ENCODE measurements around the gene GADD45GIP1.
"Not testable (repeated sequence)": the region's sequence is repeated elsewhere in the genome, so short reads cannot be mapped to it uniquely, and the experiment has no call there.

Gene GADD45GIP1

DNA sequence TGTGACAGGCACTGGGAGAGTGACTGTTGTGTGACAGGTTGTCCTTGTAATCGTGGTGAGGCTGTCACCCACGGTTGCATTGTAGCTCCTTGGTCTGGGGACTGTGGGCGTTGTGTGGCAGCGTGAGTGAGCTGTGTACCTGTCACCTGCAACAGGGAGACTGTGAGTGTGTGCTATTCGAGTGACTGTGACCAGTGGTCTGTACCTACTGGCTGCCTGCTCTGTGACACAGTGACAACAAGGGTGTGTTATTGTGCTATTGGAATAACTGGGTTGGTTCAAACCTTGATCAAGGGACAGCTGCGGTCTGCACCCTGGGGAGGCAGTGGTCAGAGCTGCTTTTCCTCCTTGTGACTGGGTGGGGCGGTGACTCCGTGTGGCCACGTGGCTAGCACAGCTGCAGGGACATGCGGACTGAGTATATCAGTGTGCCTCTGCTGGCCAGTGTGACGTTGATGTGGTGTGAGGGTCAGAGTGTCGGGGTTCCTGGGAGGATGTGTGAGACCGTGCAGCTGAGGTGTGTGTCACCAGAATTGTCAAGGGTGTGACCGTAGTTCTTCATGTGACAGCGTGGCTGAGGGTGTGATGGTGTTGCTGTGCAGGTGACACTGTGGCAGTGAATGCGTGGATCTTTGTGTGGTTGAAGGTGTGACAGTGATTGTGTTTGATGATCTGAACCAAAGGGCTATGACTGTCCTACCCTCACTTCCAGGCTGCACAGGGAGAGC lies 28.2 kb upstream of the GADD45GIP1 start:
- H3K4me1 ChIP-seq (ENCODE audit: insufficient read depth, low read length), result no peaks in the 10 kb centered on the region; the same call in 1 of the 2 replicates
- H3K9me3 ChIP-seq (ENCODE audit: insufficient read depth, low read depth, low read length), result no peaks in the 10 kb centered on the region
- H3K36me3 ChIP-seq (ENCODE audit: insufficient read depth, low read depth, low read length), result no peaks in the 10 kb centered on the region
- peaks cover 86% of the 10 kb centered on the region for H3K27me3 ChIP-seq (ENCODE audit: insufficient read depth, low read length)
- H3K27ac ChIP-seq (ENCODE audit: low read length), result no peak overlapping the region
- H3K4me3 ChIP-seq (ENCODE audit: low read length), result no peak overlapping the region
- H3K9ac ChIP-seq (ENCODE audit: low read depth, low read length), result no peak overlapping the region

DNA sequence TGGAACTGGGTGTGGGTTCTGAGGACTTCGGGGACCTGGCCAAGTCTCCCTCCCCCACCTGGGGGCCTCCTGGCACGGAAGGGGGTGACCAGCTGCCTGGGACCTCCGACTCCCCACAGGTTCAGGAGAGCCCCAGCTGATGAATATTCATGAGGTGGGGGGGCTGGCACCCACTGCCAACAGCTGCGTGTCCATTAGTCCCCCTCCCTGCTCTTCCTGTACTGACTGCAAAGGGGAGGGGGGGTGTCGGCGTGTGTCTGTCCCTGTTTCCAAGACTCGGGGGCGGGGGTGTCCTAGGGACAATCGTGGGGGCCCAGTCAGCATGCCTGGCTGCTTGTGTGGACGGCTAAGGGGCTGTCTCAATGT lies 27.6 kb upstream of the GADD45GIP1 start:
- no peak overlapping the region for H3K27ac ChIP-seq (ENCODE audit: low read length)
- no peak overlapping the region for H3K9ac ChIP-seq (ENCODE audit: low read depth, low read length)
- H3K4me3 ChIP-seq (ENCODE audit: low read length), result no peak overlapping the region
- no peaks in the 10 kb centered on the region for H3K9me3 ChIP-seq (ENCODE audit: insufficient read depth, low read depth, low read length)
- H3K27me3 ChIP-seq (ENCODE audit: insufficient read depth, low read length), result peaks cover 81% of the 10 kb centered on the region
- H3K36me3 ChIP-seq (ENCODE audit: insufficient read depth, low read depth, low read length), result no peaks in the 10 kb centered on the region
- H3K4me1 ChIP-seq (ENCODE audit: insufficient read depth, low read length), result no peaks in the 10 kb centered on the region; the same call in 1 of the 2 replicates

DNA sequence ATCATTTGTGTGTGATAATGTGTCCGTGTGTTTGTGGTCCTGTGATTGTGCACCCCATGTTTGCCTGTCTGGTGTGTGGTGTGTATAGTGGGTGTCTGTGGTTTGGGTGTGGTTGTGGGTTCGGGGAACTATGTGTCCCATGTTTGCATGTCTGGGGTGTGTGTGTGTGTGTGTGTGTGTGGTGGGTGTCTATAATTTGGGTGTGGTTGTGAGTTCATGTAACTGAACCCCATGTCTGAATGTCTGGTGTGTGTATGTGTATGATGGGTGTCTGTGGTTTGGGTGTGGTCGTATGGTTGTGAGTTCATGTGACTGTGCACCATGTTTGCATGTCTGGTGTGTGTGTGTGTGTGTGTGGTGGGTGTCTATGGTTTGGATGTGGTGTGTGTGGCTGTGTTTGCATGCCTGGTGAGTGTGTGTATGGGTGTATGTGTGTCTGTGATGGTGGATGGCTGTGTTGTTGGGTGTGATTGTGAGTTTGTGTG lies 27.2 kb upstream of the GADD45GIP1 start:
- Histone ChIP-seq H3K27me3 (ENCODE audit: insufficient read depth, low read length) (peaks cover 76% of the 10 kb centered on the region), H3K9me3 (ENCODE audit: insufficient read depth, low read depth, low read length) (no peaks in the 10 kb centered on the region), H3K4me3 (ENCODE audit: low read length) (no peak overlapping the region), H3K36me3 (ENCODE audit: insufficient read depth, low read depth, low read length) (no peaks in the 10 kb centered on the region), H3K27ac (ENCODE audit: low read length) (no peak overlapping the region), H3K4me1 (ENCODE audit: insufficient read depth, low read length) (no peaks in the 10 kb centered on the region; the same call in 1 of the 2 replicates), H3K9ac (ENCODE audit: low read depth, low read length) (no peak overlapping the region)

DNA sequence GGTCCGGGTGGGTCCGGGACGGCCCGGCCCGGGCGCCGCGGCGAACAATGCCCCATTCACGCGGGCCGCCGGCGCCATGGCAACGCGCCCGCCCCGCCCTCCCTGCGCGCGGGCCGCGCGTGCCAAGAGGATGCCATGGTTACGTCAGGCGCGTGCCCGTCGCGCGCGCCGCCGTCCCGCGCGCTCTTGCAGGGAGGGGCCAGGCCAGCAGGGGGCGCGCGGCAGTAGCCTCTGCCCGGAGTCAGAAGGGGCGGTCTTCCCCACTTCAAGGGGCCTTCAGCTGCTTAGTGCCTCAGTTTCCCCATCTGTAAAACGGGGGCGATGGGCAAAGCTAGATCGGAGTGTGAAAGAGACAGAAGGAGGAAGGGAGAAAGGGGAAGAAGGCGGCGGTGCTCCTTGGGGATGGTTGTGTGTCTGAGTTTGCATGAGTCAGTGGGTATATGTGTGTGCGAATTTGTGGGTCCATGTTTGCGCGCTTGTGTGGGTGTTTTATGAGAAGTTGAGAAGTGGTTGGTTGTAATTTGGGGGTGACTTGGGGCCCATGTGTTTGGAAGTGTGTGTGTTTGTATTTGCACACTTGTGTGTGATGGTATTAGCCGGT lies 26.6 kb upstream of the GADD45GIP1 start:
- no peaks in the 10 kb centered on the region for H3K36me3 ChIP-seq (ENCODE audit: insufficient read depth, low read depth, low read length)
- peaks cover 73% of the 10 kb centered on the region for H3K27me3 ChIP-seq (ENCODE audit: insufficient read depth, low read length)
- no peaks in the 10 kb centered on the region; the same call in 1 of the 2 replicates for H3K4me1 ChIP-seq (ENCODE audit: insufficient read depth, low read length)
- H3K4me3 ChIP-seq (ENCODE audit: low read length), result peak overlapping the region; percentile 58; the same call in 1 of the 2 replicates
- no peak overlapping the region for H3K27ac ChIP-seq (ENCODE audit: low read length)
- no peaks in the 10 kb centered on the region for H3K9me3 ChIP-seq (ENCODE audit: insufficient read depth, low read depth, low read length)
- no peak overlapping the region for H3K9ac ChIP-seq (ENCODE audit: low read depth, low read length)

DNA sequence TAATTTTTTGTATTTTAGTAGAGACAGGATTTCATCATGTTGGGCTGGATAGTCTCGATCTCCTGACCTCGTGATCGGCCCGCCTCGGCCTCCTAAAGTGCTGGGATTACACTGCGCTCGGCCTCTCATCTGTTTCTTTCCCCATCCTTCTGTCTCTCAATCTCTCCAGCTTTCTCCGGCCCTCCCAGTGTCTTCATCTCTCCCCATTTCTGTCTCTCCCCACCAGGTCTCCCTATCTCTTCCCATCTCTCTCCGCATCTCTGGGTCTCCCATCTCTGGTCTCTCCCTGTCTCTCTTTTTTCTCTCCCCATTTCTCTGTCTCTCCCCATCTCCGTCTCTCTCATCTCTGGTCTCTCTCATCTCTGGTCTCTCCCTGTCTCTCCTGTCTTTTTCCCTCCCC lies 26.1 kb upstream of the GADD45GIP1 start:
- Histone ChIP-seq H3K27me3 (ENCODE audit: insufficient read depth, low read length) (peaks cover 67% of the 10 kb centered on the region), H3K4me3 (ENCODE audit: low read length) (peak overlapping the region; percentile 58), H3K9ac (ENCODE audit: low read depth, low read length) (no peak overlapping the region), H3K9me3 (ENCODE audit: insufficient read depth, low read depth, low read length) (no peaks in the 10 kb centered on the region), H3K4me1 (ENCODE audit: insufficient read depth, low read length) (no peaks in the 10 kb centered on the region; the same call in 1 of the 2 replicates), H3K36me3 (ENCODE audit: insufficient read depth, low read depth, low read length) (no peaks in the 10 kb centered on the region), H3K27ac (ENCODE audit: low read length) (no peak overlapping the region)

DNA sequence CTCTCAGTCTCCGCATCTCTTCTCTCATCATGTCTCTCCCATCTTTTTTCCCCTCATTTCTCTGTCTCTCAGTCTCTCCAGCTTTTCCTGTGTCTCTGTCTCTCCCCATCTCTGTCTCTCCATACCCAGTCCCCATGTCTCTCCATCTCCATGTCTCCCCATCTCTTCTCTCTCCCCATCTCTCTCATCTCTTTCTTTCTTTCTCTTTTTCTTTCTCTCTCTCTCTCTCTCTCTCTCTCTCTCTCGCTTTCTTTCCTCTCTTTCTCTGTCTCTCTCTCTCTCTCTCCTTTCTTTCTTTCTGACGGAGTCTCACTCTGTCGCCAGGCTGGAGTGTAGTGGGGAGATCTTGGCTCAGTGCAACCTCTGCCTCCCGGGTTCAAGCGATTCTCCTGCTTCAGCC lies 25.6 kb upstream of the GADD45GIP1 start:
- no peak overlapping the region for H3K27ac ChIP-seq (ENCODE audit: low read length)

DNA sequence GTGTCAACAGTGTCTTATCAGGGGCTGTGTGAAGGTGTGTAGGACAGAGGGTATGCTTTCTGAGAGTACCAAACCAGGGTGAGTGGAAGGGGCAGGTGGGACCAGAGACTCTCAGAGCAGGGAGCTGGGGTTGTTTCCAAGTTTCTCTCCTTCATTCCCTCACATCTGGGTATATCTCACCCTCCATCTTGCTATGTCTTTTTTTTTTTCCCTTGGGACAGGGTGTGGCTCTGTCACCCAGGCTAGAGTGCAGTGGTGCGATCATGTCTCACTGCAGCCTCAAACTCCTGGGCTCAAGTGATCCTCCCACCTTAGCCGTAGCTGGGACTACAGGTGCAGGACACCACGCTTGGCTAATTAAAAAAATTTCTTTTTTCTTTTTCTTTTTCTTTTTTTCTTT lies 23.0 kb upstream of the GADD45GIP1 start:
- Histone ChIP-seq H3K9me3 (ENCODE audit: insufficient read depth, low read depth, low read length) (no peaks in the 10 kb centered on the region), H3K9ac (ENCODE audit: low read depth, low read length) (no peak overlapping the region), H3K4me3 (ENCODE audit: low read length) (no peak overlapping the region), H3K4me1 (ENCODE audit: insufficient read depth, low read length) (no peaks in the 10 kb centered on the region), H3K27me3 (ENCODE audit: insufficient read depth, low read length) (peaks cover 36% of the 10 kb centered on the region), H3K27ac (ENCODE audit: low read length) (no peak overlapping the region), H3K36me3 (ENCODE audit: insufficient read depth, low read depth, low read length) (no peaks in the 10 kb centered on the region)

More for the DNA sequence above, 25.6 kb upstream of the GADD45GIP1 start:
- Histone ChIP-seq H3K27me3 (ENCODE audit: insufficient read depth, low read length) (peaks cover 63% of the 10 kb centered on the region), H3K9ac (ENCODE audit: low read depth, low read length) (no peak overlapping the region), H3K36me3 (ENCODE audit: insufficient read depth, low read depth, low read length) (no peaks in the 10 kb centered on the region), H3K4me1 (ENCODE audit: insufficient read depth, low read length) (no peaks in the 10 kb centered on the region; the same call in 1 of the 2 replicates), H3K4me3 (ENCODE audit: low read length) (no peak overlapping the region), H3K9me3 (ENCODE audit: insufficient read depth, low read depth, low read length) (no peaks in the 10 kb centered on the region)

DNA sequence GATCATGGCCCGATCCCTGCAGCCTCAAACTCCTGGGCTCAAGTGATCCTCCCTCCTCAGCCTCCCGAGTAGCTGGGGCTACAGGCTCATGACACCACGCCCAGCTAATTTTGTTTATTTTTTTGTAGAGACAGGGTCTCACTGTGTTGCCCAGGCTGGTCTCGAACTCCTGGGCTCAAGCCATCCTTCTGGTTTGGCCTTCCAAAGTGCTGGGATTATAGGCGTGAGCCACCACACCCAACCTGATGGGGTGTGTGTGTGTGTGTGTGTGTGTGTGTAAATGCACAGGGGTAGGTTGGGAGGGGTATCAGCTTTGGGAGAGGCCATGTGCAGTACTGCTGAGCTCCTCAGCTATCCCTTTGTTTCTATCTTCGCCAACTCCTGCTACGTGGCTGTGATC lies 19.1 kb upstream of the GADD45GIP1 start:
- H3K4me3 ChIP-seq (ENCODE audit: low read length); H3K36me3 ChIP-seq (ENCODE audit: insufficient read depth, low read depth, low read length); H3K27me3 ChIP-seq (ENCODE audit: insufficient read depth, low read length); H3K27ac ChIP-seq (ENCODE audit: low read length); H3K9ac ChIP-seq (ENCODE audit: low read depth, low read length); H3K9me3 ChIP-seq (ENCODE audit: insufficient read depth, low read depth, low read length); H3K4me1 ChIP-seq (ENCODE audit: insufficient read depth, low read length): not testable (repeated sequence)

DNA sequence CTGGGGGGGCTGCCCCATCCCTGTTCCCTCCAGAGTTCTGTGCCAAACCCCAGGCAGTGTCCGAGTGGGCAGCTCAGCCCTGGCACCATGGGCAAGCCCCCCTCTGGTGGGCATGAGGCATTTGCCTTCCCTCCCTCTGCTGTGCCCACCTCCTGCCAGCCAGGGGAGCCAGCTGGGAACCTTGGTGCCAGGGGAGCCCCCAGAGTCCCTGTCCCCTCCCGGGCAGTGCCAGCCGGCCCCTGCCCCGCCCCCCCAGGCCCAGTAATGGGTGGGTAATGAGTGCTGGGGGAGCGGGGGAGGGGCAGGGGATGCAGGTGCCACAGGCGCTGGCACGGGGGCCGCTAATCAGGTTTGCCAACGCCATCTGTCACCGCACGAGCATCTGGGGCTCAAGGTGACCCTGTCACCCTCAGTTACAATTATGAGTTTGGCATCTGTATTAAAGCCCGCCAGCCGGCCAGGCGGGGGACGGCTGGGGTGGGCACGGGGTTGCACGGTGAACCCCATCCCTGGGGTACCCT lies 18.3 kb upstream of the GADD45GIP1 start:
- Histone ChIP-seq H3K9ac (ENCODE audit: low read depth, low read length) (no peak overlapping the region), H3K4me1 (ENCODE audit: insufficient read depth, low read length) (no peaks in the 10 kb centered on the region), H3K27ac (ENCODE audit: low read length) (no peak overlapping the region), H3K27me3 (ENCODE audit: insufficient read depth, low read length) (no peaks in the 10 kb centered on the region; the same call in 1 of the 2 replicates), H3K9me3 (ENCODE audit: insufficient read depth, low read depth, low read length) (no peaks in the 10 kb centered on the region), H3K4me3 (ENCODE audit: low read length) (no peak overlapping the region), H3K36me3 (ENCODE audit: insufficient read depth, low read depth, low read length) (no peaks in the 10 kb centered on the region)

DNA sequence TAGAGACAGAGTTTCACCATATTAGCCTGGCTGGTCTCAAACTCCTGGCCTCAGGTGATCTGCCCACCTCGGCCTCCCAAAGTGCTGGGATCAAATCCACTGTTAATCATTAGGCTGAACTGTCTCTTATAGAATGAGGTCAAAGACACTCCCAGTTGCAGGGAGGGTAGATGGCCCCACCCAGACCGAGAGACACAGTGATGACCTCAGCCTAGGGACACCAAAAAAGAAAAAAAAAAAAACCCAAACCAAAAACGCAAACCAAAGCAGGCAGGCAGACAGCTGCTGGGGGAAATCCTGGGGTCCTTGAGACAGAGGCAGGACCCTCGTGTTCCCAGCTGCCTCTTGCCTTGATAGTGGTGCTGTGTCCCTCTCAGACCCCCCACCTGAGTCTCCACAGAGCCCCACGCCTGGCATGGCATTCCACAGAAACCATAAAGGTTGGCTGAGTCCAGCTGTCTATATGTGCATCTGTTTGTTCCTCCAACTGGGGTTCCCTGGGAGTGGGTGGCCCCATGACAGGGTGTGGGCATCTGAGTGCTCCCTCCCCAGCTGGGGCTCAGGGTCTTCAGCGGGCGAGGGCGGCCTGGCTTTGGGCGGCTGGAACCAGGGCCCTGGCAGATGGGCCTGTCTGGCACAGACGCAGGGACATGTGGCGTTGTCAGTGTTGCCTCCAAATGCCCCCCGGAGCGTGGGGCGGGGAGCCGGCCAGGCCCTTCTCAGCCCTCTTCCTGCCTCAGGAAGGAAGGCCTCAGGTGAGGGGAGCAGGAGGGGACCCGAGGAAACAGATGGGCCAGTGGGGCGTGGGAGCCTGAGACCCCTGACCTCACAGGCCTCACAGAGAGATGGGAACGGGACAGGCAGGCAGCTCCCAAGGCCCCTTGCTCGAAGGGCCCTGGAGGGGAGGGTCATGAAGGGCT lies 17.5 kb upstream of the GADD45GIP1 start:
- Histone ChIP-seq H3K4me1 (ENCODE audit: insufficient read depth, low read length) (no peaks in the 10 kb centered on the region), H3K4me3 (ENCODE audit: low read length) (no peak overlapping the region), H3K9me3 (ENCODE audit: insufficient read depth, low read depth, low read length) (no peaks in the 10 kb centered on the region), H3K27ac (ENCODE audit: low read length) (no peak overlapping the region), H3K9ac (ENCODE audit: low read depth, low read length) (no peak overlapping the region), H3K36me3 (ENCODE audit: insufficient read depth, low read depth, low read length) (no peaks in the 10 kb centered on the region), H3K27me3 (ENCODE audit: insufficient read depth, low read length) (no peaks in the 10 kb centered on the region)

DNA sequence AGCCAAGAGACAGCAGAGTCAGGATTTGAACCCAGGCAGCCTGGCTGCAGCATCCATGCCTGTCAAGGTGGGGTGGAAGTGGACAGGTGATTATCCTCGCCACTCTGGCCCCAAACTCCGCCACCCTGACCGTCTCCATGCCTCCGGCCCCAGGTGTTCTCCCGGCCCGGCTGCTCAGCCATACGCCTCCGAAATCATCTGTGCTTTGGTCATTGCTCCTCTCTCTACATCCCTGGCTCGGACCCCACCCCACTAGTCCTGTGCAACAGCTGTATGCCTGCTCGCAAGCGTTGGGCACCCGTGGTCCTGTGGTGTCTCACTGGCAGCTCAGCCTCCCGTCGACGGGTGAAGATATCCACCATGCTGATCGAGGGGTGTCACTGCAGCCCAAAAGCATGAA lies 16.2 kb upstream of the GADD45GIP1 start:
- H3K4me1 ChIP-seq (ENCODE audit: insufficient read depth, low read length), result peaks cover 3% of the 10 kb centered on the region; the same call in 1 of the 2 replicates
- H3K9ac ChIP-seq (ENCODE audit: low read depth, low read length), result no peak overlapping the region
- no peaks in the 10 kb centered on the region for H3K27me3 ChIP-seq (ENCODE audit: insufficient read depth, low read length)
- no peak overlapping the region for H3K4me3 ChIP-seq (ENCODE audit: low read length)
- no peak overlapping the region for H3K27ac ChIP-seq (ENCODE audit: low read length)
- no peaks in the 10 kb centered on the region for H3K36me3 ChIP-seq (ENCODE audit: insufficient read depth, low read depth, low read length)
- no peaks in the 10 kb centered on the region for H3K9me3 ChIP-seq (ENCODE audit: insufficient read depth, low read depth, low read length)

Data from iPS-20b (cell line).